HepG2 (cell line): ENCODE results near the gene SLC17A9. TPM values are rescaled to one million over a fixed set of nuclear protein-coding genes. Genes with fewer than 3 reads are reported as not detected.
A peak's percentile ranks its signal among the peaks of the same experiment; 100 is the strongest.

ENCODE experiments used
- ATAC-seq: fragments of 200-7000 bp; cut with Tn5 transposase; 3 replicates; pipeline ENCODE4 v1.9.1; 2020; ENCODE audit warnings: mild to moderate bottlenecking, moderate library complexity
- BruUV-seq: library from RNA; stranded (reverse); fragments of 400-500 nt; replicated peaks from 2 replicates; lab custom pipeline; 2021; lab: Mats Ljungman, UMichigan
- CTCF ChIA-PET: fragments of 300-600 bp; formaldehyde crosslinking; extraction: SDS; loops from one replicate; lab custom pipeline; 2021; ENCODE audit warnings: low total read pairs, inconsistent platforms, low intra/inter-chr PET ratio; lab: Yijun Ruan, JAX
- POLR2A ChIA-PET: fragments of 350-600 bp; sonication (Branson Sonifier 250); formaldehyde crosslinking; loops from one replicate; lab custom pipeline; 2020; ENCODE audit warnings: antibody characterized with exemption, inconsistent platforms; lab: Yijun Ruan, JAX
- DNase-seq: peaks from one replicate; pipeline ENCODE4 v3.0.0-alpha.2; 2015; ENCODE audit warnings: low spot score
- FAIRE-seq: peaks from 3 replicates; lab custom pipeline; 2011; peaks lifted over from hg19 to GRCh38; lab: Jason Lieb, UNC
- H2AFZ ChIP-seq: one replicate; pipeline ENCODE4 v1.6.1; 2011; ENCODE audit warnings: low read length, inconsistent platforms
- H3K27ac ChIP-seq: fragments of 300-600 bp; 3 replicates; pipeline ENCODE4 v1.8.0; 2011; ENCODE audit warnings: mixed run types, mild to moderate bottlenecking, mixed read lengths, low read length, inconsistent platforms; ENCODE audit not compliant: insufficient read depth; ENCODE audit errors: extremely low read length
- H3K27me3 ChIP-seq, 2 experiments: fragments of 200-600 bp in 1 of 2; 2 replicates in 1 of 2; 3 replicates in 1 of 2; pipeline versions ENCODE4 v1.6.0 to v1.8.0; 2011; ENCODE audit warnings: low read length in 2 of 2, mild to moderate bottlenecking in 2 of 2, moderate library complexity in 2 of 2, inconsistent platforms in 1 of 2; ENCODE audit not compliant: insufficient read depth in 2 of 2, control insufficient read depth in 1 of 2
- H3K36me3 ChIP-seq, 2 experiments: fragments of 200-600 bp in 1 of 2; replicated peaks in 1 of 2; 2 replicates in 1 of 2; 3 replicates in 1 of 2; pipeline versions ENCODE4 v1.5.1 to v1.8.0; 2011; ENCODE audit warnings: low read length in 2 of 2, inconsistent platforms in 1 of 2; ENCODE audit not compliant: insufficient read depth in 2 of 2, control insufficient read depth in 1 of 2
- H3K4me1 ChIP-seq: 2 replicates; pipeline ENCODE4 v1.5.1; 2012; ENCODE audit warnings: low read length, inconsistent platforms; ENCODE audit not compliant: insufficient read depth
- H3K4me2 ChIP-seq: 2 replicates; pipeline ENCODE4 v1.6.0; 2011; ENCODE audit warnings: low read depth, low read length, inconsistent platforms
- H3K4me3 ChIP-seq, 3 experiments: fragments of 200-600 bp in 1 of 3; sonication (generic), shearing (Covaris generic) in 1 of 3; replicated peaks in 1 of 3; 2 replicates each; pipeline ENCODE4 v1.5.1; 2011 to 2016; ENCODE audit warnings: low read length in 3 of 3, inconsistent platforms in 2 of 3, low read depth in 2 of 3, mild to moderate bottlenecking in 2 of 3, control low read depth in 1 of 3, mixed read lengths in 1 of 3; ENCODE audit not compliant: insufficient read depth in 1 of 3
- H3K79me2 ChIP-seq: one replicate; pipeline ENCODE4 v1.6.1; 2011; ENCODE audit warnings: low read length, inconsistent platforms; ENCODE audit not compliant: insufficient read depth
- H3K9ac ChIP-seq: 2 replicates; pipeline ENCODE4 v1.6.0; 2011; ENCODE audit warnings: mild to moderate bottlenecking, low read depth, low read length, inconsistent platforms; ENCODE audit not compliant: insufficient read depth
- H3K9me3 ChIP-seq: 2 replicates; pipeline ENCODE4 v1.5.1; 2012; ENCODE audit warnings: mild to moderate bottlenecking, low read length
- H4K20me1 ChIP-seq: 2 replicates; pipeline ENCODE4 v1.6.0; 2011; ENCODE audit warnings: inconsistent platforms, mild to moderate bottlenecking, low read length, moderate library complexity; ENCODE audit not compliant: insufficient read depth
- EZH2 ChIP-seq: conservative IDR thresholded peaks from 2 replicates; pipeline ENCODE4 v1.6.1; 2012; ENCODE audit warnings: mild to moderate bottlenecking, low read depth, low read length, moderate library complexity
- NR3C1 ChIP-seq: sonication (generic); formaldehyde crosslinking; IDR thresholded peaks from 2 replicates; pipeline ENCODE4 v1.4.0; 2020; ENCODE audit warnings: missing genetic modification reagents
- ZBTB10 ChIP-seq: sonication (generic); formaldehyde crosslinking; IDR thresholded peaks from 2 replicates; pipeline ENCODE4 v1.4.0; 2020; ENCODE audit warnings: missing genetic modification reagents, borderline replicate concordance
- ZBTB14 ChIP-seq: sonication (generic); formaldehyde crosslinking; IDR thresholded peaks from 2 replicates; pipeline ENCODE4 v1.4.0; 2020; ENCODE audit warnings: missing genetic modification reagents
- ZFP90 ChIP-seq: sonication (generic); formaldehyde crosslinking; IDR thresholded peaks from 2 replicates; pipeline ENCODE4 v1.8.0; 2022; ENCODE audit warnings: missing genetic modification reagents, mild to moderate bottlenecking, inconsistent platforms, borderline replicate concordance
- ZNF337 ChIP-seq: sonication (generic); formaldehyde crosslinking; IDR thresholded peaks from 2 replicates; pipeline ENCODE4 v1.5.1; 2020; ENCODE audit warnings: missing genetic modification reagents, low read depth, mild to moderate bottlenecking, borderline replicate concordance
- ZNF562 ChIP-seq: sonication (generic); formaldehyde crosslinking; IDR thresholded peaks from 2 replicates; pipeline ENCODE4 v1.8.0; 2022; ENCODE audit warnings: missing genetic modification reagents, borderline replicate concordance
- WGBS: methylation state at CpG from one replicate; pipeline ENCODE4 v1.1.6; 2017; ENCODE audit warnings: low lambda C conversion rate; 5-methylcytosine and 5-hydroxymethylcytosine counted together
- in situ Hi-C: cut with HindIII; loops from 2 replicates; pipeline ENCODE4 v1.10.0; 2017; ENCODE audit warnings: low pct_unique_long_range_greater_than_20kb; ENCODE audit not compliant: extremely low pct_ligation_motif_present
- intact Hi-C: fragments of 100-400 bp; cut with micrococcal nuclease; formaldehyde crosslinking; loops from one replicate; pipeline ENCODE4 v1.10.0; 2022; ENCODE audit not compliant: unreplicated experiment
- polyA plus RNA-seq, 8 experiments: library from polyadenylated mRNA; depleted of rRNA in 3 of 8; stranded (reverse) in 7 of 8; unstranded in 1 of 8; fragments of >200 nt; fragmentation: Illumina TruSeq in 4 of 8; extraction: Trizol in 4 of 8; gene quantifications; 2 replicates each; pipeline versions ENCODE4 v1.2.1 to v1.2.3, GENCODE V29; 2011 to 2016; ENCODE audit warnings: low read depth in 4 of 8, missing spikeins in 1 of 8, mixed read lengths in 1 of 8; ENCODE audit not compliant: insufficient read depth in 1 of 8
- total RNA-seq, 5 experiments: library from RNA; depleted of rRNA; stranded (reverse); fragments of >200 nt; fragmentation: Illumina TruSeq; extraction: Trizol; gene quantifications; 2 replicates each; pipeline ENCODE4 v1.2.3, GENCODE V29; 2016; ENCODE audit warnings: low read depth in 1 of 5

Gene SLC17A9
- total and polyA plus RNA-seq, 2 of the 13 experiments (the other 11 are each of a cell fraction or from before 2014, with no cell fraction given): 110 to 191 TPM

- FAIRE-seq: no peak
- peaks cover 13% of the 10 kb centered on the region for H3K4me1 ChIP-seq
- no peak overlapping the region for H2AFZ ChIP-seq
- ChIA-PET POLR2A (no interaction called here), CTCF (no interaction called here)
- no peak overlapping the region for H3K4me3 ChIP-seq
- intact Hi-C loops (no loop called here), in situ Hi-C loops (loop anchor here (5.0 kb wide), 1 partner anchor 142 kb away; no protein-coding TSS in a partner anchor)
- no peak overlapping the region for H3K9ac ChIP-seq
- H4K20me1 ChIP-seq: peaks cover 6% of the 10 kb centered on the region; the same call in 1 of the 2 replicates
- no peaks in the 10 kb centered on the region for H3K36me3 ChIP-seq
- H3K27ac ChIP-seq: no peak overlapping the region
- peaks cover 8% of the 10 kb centered on the region; the same call in 1 of the 2 replicates for H3K9me3 ChIP-seq
- H3K79me2 ChIP-seq: no peaks in the 10 kb centered on the region
- H3K27me3 ChIP-seq: peaks cover 40 to 93% of the 10 kb centered on the region in 2 experiments
- ATAC-seq: no peak
- H3K4me2 ChIP-seq: no peak overlapping the region
- TF ChIP-seq ZBTB10 (no peak), ZNF562 (CRISPR knock-in tag) (no peak), ZNF337 (no peak), EZH2 (peak; percentile 91; the same call in 1 of the 2 replicates), NR3C1 (CRISPR knock-in tag) (no peak), ZFP90 (no peak), ZBTB14 (CRISPR knock-in tag) (no peak)
- 36% methylated on average over 12 of the region's 12 CpGs for WGBS
- no peak for DNase-seq
- BruUV-seq: no TSS peak
Observed at GRCh38 chr20:63014287-63014686, 61.8 kb downstream of the SLC17A9 start.
